DND-41 (cell line): ENCODE measurements around the gene GAS5.

ENCODE experiments used
- EZH2 ChIP-seq: IDR thresholded peaks from 3 replicates; pipeline ENCODE4 v1.6.1; 2012; ENCODE audit warnings: borderline replicate concordance, low read depth, mild to moderate bottlenecking, moderate library complexity, low read length, inconsistent platforms; ENCODE audit not compliant: severe bottlenecking
- TF ChIP-seq, protein P1 (sequence below): IDR thresholded peaks from 2 replicates; pipeline ENCODE4 v1.5.1; 2012; ENCODE audit warnings: borderline replicate concordance, low read length, moderate library complexity, mild to moderate bottlenecking; ENCODE audit not compliant: poor library complexity, severe bottlenecking; ENCODE audit errors: extremely low read depth

- TF ChIP-seq, protein P1, sequence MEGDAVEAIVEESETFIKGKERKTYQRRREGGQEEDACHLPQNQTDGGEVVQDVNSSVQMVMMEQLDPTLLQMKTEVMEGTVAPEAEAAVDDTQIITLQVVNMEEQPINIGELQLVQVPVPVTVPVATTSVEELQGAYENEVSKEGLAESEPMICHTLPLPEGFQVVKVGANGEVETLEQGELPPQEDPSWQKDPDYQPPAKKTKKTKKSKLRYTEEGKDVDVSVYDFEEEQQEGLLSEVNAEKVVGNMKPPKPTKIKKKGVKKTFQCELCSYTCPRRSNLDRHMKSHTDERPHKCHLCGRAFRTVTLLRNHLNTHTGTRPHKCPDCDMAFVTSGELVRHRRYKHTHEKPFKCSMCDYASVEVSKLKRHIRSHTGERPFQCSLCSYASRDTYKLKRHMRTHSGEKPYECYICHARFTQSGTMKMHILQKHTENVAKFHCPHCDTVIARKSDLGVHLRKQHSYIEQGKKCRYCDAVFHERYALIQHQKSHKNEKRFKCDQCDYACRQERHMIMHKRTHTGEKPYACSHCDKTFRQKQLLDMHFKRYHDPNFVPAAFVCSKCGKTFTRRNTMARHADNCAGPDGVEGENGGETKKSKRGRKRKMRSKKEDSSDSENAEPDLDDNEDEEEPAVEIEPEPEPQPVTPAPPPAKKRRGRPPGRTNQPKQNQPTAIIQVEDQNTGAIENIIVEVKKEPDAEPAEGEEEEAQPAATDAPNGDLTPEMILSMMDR, result no peak
- TF ChIP-seq EZH2, result no peak
These were observed 19.2 kb upstream of the GAS5 start for GRCh38 chr1:173886746-173887611.
